ENCODE measurements around the gene PTCHD1. TPM values are rescaled to one million over a fixed set of nuclear protein-coding genes. Genes with fewer than 3 reads are reported as not detected.

PTCHD1 gene
- total RNA-seq, 1 donor from 2014 or later, result 0.06 TPM

- no peak for TF ChIP-seq CTCF (conservative IDR thresholded peaks at IDR 0.05; ENCODE audit: low read depth, low read length)
- H3K4me3 ChIP-seq (ENCODE audit: low read depth, low read length), result no peak overlapping the region
- no peak for DNase-seq (ENCODE audit: low read depth)
These were observed 22.9 kb upstream of the PTCHD1 start for GRCh38 chrX:23311731-23312130.

- no peak for TF ChIP-seq CTCF (conservative IDR thresholded peaks at IDR 0.05; ENCODE audit: low read depth, low read length)
- DNase-seq (ENCODE audit: low read depth), result no peak
- no peak overlapping the region for H3K4me3 ChIP-seq (ENCODE audit: low read depth, low read length)
These were observed 22.5 kb upstream of the PTCHD1 start for GRCh38 chrX:23312136-23312535.

- no peak for DNase-seq (ENCODE audit: low read depth)
- peak; percentile 82 for TF ChIP-seq CTCF (conservative IDR thresholded peaks at IDR 0.05; ENCODE audit: low read depth, low read length)
These were observed 16.6 kb upstream of the PTCHD1 start for GRCh38 chrX:23317799-23318724.

DNA sequence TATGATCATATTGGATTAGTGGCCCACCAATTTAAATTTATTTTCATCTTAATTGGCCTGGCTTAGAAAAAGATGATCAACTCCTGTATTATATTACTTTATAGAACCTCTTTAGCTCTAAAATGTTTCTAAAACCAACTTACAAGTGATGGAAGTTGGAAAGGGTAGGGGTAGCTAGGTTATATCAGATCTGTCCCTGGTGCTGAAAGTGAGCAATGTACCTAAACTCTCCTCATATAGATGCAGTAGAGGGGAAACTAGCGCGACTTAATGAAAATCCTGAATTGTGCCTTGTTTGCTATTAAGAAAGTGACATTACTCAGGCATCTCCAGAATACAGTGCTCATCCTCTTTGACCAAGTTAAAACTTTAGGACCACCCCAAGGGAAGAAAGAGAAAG is 7.5 kb upstream of the PTCHD1 start:
- no peak for TF ChIP-seq CTCF (conservative IDR thresholded peaks at IDR 0.05; ENCODE audit: low read depth, low read length)
- DNase-seq (ENCODE audit: low read depth), result no peak
- no peak overlapping the region for H3K4me3 ChIP-seq (ENCODE audit: low read depth, low read length)

More at GRCh38 chrX:23317799-23318724, 16.6 kb upstream of the PTCHD1 start:
- H3K4me3 ChIP-seq (ENCODE audit: low read depth, low read length), result no peak overlapping the region

DNA sequence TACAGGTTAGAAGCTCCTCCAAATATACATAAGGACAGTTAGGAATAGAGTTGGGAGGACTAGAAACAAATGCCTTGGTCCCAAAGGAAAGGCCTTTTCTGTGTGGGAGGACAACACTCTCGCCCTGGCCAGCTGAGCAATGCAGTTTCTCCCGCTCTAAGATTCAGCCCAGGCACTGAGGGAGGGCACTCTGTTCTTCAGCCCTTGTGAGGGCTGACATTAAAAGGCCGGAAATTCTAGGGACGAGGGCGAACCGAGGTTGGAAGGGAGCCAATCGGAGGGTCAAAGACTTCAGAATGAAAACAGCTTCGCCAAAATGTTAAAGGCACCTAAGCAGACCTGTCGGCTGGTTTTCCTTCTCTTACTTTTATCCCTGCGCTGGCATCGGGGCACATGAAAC is 2.9 kb upstream of the PTCHD1 start:
- TF ChIP-seq CTCF (conservative IDR thresholded peaks at IDR 0.05; ENCODE audit: low read depth, low read length), result no peak
- no peak for DNase-seq (ENCODE audit: low read depth)

DNA sequence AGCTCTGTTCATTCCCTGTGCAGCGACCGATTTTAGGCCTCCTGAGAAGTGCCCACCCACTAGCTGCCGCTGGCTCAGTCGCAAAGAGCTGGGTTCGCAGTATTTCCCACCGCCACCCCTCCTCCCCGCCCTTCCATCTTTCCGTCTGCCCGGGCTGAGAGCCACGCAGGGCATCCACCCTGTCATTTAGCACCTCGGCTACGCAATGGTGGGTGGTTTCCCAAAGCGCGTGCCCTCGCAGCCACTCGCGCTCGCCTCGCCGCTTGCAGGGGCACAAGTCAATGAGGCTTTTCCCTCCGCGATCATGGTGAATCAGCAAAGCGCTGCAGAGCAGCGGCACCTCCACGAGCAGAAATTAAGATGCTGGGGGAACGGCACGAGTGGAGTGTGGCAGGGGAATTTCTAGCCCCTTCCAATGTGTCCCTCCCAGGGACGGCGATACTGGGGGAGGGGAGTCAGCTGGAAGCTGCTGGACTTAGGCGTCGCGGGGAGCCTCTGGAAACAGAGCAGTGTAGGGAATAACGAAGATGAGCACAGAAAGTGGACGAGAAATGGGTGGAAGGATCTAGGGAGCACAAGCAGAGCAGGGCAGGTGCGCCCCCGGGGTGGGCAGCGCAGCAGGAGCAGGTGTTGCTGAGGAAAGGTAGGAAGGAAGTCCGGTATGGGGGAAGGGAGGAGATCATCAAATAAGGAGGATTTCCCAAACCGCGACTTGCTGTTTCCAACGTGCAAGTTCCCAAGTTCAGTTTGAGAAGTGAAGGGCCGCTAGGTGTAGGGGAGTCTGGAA is 2.4 kb upstream of the PTCHD1 start:
- DNase-seq (ENCODE audit: low read depth), result no peak
- no peak overlapping the region for H3K4me3 ChIP-seq (ENCODE audit: low read depth, low read length)
- TF ChIP-seq CTCF (conservative IDR thresholded peaks at IDR 0.05; ENCODE audit: low read depth, low read length), result no peak

More for the DNA sequence above, 2.9 kb upstream of the PTCHD1 start:
- H3K4me3 ChIP-seq (ENCODE audit: low read depth, low read length), result no peak overlapping the region

Data from epithelial cell of proximal tubule (primary cell).